NCI-H82 (cell line): ENCODE measurements around the gene MBD5.
"Not testable (repeated sequence)": the region's sequence is repeated elsewhere in the genome, so short reads cannot be mapped to it uniquely, and the experiment has no call there.

ENCODE experiments used
- DNase-seq: peaks from one replicate; lab custom pipeline; 2025; lab: John Stamatoyannopoulos, UW

Gene MBD5

GRCh38 chr2:148525130-148525529 is 504.2 kb downstream of the MBD5 start:
- no peak for DNase-seq

DNA sequence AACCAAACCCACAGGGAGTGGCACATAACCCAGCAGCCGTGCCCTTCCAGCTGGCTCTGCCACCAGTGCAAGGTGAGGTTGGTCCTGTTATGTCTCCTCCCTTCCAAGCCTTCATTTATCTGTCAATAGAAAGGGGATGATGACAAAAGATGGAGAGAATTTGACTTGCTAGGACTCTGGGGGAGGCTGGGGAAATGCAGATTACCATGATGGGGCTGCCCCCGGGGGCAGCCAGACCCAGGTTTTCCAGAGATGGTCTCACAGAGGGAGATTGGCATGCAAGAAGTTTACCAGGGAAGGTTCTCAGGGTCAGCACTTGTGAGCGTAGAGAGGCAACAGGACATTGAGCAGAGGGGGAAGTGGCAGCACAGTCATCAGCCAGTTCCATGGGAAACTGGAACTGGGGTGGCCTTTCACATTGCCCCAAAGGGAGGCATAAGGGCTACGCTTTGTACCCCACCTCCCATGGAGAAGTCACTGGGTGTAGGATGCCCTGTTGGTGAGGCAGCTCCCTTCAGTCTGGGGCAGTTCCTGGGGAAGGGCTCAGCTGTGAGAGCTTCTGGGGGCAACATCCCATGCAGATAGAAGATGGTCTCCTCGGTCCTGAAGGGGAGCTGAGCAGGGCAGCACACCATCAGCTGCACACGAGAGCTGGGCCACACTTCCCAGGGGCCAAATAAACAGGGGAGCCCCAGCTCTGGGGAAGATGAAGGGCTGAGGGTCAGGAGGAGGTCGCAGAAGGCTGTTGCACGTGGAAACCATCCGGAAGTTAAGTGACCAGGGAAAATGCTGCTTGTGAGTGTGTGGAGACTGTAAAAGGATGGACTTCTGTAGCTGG is 505.8 kb downstream of the MBD5 start:
- no peak for DNase-seq

DNA sequence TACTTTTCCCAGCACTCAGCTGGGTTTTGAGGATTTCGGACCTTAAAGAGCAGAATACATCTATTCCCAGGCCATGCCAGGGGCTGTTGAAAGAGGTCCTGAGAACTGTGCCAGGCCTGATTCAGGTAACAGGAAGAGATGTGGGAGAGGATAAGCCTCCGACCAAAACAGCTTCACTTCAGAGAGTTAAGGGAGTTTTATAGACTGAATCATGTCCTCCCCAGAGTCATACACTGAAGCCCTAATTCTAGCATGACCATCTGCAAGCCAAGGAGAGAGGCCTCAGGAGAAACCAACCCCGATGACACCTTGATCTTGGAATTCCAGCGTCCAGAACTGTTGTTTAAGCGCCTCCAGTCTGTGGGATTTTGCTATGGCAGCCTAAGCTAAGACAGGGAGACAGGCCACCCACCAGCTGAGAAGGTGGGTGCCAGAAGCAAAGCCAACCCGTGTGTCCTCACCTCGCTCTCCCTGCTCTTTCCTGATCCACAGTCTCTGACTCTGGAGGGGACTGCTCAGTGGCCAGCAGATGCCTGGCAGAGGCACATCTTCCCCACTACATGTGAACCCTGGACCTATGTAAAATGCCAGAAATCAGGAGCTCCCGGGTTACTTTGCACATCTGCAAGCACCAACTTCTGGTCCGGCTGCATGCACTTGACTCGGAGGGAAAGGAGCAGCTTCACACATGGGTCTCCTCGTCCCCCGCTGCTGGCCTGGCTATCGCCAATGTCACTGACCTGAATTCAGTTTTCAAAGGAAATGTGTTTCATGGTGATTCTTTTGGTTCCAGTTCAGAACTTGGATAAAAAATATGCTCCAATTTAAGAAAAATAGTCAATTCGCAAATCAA is 506.8 kb downstream of the MBD5 start:
- DNase-seq, result no peak

DNA sequence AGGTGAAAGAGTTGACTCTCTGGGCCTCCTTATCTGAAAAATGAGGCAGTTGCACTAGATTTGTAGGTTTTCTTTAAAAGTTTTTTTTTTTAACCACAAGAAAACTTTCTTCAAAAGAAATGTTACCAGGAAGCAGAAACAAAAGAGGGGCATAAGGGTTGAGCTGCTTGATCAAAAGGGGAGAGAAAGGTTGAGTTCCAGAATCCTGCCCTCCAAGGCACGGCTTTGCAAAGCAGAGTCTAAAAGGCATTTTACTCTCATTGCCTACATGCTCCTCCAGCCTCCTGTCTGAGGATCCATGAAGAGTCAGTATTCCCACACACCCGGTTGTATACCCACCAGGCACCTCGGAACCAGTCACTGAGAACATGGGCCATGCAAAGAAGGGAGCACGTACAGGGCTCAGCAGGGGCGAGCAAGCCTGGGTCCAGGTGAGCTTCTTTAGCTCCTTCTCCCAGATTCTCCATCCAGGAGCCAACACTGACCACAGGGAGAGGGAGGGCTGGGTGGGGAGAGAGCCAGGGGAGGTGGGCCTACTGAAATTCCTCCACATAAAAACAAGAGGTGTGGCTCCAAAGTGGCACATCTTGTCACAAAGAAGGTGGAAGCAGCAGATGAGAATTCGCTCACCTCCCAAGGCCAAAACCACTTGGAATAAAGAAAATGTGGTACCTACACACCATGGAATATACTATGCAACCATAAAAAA is 507.6 kb downstream of the MBD5 start:
- no peak for DNase-seq

DNA sequence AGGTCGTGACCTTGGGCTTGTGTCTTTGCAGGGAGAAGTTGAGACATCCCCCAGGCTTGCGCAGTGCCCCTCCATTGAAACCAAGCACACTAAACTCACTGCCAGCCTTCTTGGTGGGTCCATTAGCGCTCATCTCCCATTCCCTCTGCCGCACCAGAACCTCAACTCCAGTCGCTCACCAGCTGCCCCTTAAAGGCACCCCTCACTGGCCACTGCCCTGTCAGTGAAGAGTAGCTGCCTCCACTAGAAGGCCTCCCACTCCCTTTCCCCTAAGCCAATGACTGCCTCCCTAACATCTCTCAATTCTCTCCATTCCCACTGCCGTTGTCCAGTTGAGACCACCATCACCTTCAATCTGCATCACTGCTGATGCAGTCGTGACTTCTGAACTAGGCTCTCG is 508.9 kb downstream of the MBD5 start:
- no peak for DNase-seq

- no peak for DNase-seq
Observed at GRCh38 chr2:148530350-148530749, 509.5 kb downstream of the MBD5 start.

DNA sequence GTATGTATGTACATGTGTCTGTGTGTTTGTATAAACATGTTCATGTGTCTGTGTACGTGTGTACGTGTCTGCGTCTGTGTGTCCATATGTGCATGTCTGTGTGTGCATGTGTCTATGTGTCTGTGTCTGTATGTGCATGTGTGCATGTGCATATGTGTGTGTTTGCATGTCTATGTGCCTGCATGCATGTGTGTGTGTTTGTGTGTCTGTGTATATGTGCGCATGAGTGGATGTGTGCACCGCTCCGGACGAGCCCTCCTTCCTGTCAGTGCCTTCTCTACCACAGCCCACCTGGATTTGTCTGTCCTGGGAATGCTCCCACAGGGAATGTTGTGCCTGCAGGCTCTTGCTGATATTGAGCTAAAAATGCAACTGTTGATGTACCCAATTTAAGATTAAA is 510.3 kb downstream of the MBD5 start:
- DNase-seq, result no peak

DNA sequence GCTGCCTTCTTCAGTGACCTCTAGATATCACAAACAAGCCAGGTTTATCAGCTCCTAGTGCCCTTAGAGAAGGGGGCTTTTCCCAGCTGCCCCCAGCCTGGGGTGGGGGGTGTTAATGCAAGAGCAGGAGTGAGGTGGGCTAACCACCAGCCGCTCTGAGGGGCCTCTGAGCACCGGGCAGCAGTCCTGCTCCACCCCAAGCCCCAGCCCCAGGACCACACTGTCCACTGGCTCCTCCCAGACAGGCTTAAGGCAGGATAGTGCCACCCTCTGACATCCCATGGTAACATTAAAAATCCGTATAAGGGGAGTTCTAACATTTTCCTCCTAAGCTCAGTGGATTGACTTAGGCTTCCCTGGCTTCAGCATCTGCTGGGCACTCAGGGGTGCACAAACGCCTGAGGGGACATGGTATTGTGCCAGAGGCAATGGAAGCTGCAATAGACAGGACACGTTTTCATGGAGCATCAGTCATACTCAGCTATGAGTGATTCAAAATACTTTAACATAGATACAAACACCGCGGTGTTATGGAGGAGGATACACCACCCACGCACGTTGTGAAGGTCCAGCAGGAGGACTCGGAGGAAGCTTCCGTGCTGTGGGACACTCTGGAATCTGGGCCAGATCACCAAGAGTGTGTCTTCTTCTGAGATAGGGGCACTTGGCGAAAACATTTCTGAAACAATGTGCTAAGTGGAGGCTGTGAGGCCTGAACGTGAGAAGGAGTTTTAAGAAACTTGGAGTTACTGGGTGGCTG is 511.0 kb downstream of the MBD5 start:
- DNase-seq, result no peak

GRCh38 chr2:148533004-148533403 is 512.1 kb downstream of the MBD5 start:
- no peak for DNase-seq

GRCh38 chr2:148533685-148534084 is 512.8 kb downstream of the MBD5 start:
- DNase-seq, result peak; percentile 64

GRCh38 chr2:148534416-148535204 is 513.7 kb downstream of the MBD5 start:
- DNase-seq, result peak; percentile 92

DNA sequence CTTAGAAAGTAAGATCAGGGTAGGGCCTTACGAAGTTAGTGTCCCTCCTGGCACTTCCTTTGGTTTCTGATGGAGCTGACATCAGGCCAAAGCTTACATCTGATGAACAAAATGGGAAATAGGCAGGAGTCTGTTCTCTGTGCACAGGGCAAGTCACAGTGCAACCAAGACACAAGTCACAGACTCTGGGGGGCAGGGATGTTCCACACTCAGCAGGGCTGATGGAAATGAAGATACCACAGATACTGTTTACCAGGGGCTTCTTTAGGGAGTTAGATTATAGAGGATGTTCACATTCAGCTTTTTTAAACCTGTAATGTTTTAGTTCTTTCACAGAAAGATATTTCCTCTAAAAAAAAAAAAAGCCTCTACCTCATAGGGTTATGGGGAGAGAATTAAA is 517.5 kb downstream of the MBD5 start:
- DNase-seq, result no peak

GRCh38 chr2:148540022-148540421 is 519.1 kb downstream of the MBD5 start:
- DNase-seq, result no peak

DNA sequence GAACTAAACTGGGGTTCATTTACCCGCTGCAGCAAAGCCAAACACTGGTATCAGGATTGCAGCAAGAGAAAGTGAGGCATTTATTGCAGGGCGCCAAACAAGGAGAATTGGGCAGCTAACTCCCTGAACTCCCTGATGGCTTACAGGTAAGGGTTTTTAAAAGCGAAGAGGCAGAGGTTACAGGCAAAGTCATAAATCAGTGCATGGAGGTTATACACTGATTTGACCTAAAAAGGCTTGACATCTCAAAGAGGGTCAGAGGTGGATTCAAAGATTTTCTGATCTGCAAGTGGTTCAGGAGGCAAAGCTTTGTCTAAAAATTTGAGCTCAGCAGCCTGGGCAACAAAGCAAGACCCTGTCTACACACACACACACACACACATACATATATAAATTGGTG is 520.9 kb downstream of the MBD5 start:
- DNase-seq, result no peak

- DNase-seq, result no peak
Observed at GRCh38 chr2:148542614-148543013, 521.7 kb downstream of the MBD5 start.

DNA sequence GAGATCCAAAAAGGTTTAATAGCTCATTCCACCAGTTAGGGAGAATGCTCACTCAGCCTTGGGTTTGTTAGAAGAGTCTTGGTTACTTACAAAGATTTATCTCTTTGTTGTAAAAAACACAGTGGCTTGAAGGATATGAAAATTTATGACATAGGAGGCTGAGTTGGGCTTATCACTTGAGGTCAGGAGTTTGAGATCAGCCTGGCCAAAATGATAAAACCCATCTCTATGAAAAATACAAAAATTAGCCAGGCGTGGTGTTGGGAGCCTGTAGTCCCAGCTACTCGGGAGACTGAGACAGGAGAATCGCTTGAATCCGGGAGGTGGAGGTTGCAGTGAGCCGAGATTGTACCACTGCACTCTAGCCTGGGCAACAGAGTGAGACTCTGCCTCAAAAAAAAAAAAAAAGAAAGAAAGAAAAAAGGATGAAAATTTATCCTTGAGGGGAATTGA is 522.2 kb downstream of the MBD5 start:
- not testable (repeated sequence) for DNase-seq

- peak; percentile 16 for DNase-seq
Observed at GRCh38 chr2:148545390-148546256, 524.7 kb downstream of the MBD5 start.

DNA sequence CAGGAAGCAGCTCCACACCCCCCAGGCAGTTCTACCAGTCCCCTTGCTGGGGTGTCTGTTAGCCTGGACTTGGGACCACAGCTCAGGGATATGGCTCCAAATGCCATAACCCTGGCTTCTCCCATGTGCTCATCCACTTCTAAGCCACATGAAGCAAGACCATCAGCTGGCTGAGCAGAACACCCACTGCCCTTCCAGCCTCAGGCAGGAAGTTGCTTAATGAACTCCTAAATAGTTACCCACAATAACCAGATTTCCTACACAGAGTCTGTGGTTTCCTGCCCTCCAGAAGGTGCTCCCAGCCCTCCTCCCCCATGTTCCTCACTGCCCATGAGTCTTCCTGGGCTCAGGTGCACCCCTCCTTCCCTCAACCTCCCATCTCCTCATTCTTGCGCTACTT is 525.4 kb downstream of the MBD5 start:
- DNase-seq, result no peak

DNA sequence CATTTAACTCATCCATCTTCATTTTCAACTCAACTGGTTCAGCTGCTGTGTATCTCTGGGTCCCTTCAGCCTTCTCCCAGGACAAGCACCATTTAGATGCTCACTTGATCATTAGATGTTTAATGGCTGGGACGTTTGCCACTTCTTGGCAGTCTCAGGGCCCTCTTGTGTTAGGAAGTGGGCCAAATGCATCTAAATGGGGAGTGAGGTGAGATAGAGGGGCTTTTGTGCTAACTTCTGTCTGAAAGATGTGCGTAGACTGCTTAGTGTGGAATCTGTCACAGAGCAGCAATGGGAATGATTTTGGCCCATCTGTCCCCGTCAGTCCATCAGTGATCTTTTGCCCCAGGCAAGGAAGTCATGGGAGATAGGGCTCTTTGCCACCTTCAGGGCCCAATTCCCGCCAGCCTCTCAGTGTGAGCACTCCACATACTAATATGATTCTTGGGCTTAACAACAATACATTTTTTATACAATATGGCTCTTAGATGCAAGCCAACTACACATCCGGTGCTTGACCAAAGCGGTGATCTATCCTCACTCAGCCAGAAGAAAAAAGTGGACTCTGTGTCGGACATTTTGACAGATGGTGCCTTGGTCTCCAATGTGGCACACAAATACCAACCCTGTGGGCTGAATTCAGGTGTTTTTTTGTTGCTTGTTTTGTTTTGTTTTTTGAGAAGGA is 528.0 kb downstream of the MBD5 start:
- no peak for DNase-seq
